GM18870 (cell line): Measurements from ENCODE around the gene KHK.
"Not testable (repeated sequence)": the region's sequence is repeated elsewhere in the genome, so short reads cannot be mapped to it uniquely, and the experiment has no call there.

Experiments used
- ATAC-seq: cut with Tn5 transposase; IDR thresholded peaks from one replicate; pipeline ENCODE4 v1.9.1; 2021; ENCODE audit warnings: moderate library complexity; ENCODE audit not compliant: unreplicated experiment

KHK gene

DNA sequence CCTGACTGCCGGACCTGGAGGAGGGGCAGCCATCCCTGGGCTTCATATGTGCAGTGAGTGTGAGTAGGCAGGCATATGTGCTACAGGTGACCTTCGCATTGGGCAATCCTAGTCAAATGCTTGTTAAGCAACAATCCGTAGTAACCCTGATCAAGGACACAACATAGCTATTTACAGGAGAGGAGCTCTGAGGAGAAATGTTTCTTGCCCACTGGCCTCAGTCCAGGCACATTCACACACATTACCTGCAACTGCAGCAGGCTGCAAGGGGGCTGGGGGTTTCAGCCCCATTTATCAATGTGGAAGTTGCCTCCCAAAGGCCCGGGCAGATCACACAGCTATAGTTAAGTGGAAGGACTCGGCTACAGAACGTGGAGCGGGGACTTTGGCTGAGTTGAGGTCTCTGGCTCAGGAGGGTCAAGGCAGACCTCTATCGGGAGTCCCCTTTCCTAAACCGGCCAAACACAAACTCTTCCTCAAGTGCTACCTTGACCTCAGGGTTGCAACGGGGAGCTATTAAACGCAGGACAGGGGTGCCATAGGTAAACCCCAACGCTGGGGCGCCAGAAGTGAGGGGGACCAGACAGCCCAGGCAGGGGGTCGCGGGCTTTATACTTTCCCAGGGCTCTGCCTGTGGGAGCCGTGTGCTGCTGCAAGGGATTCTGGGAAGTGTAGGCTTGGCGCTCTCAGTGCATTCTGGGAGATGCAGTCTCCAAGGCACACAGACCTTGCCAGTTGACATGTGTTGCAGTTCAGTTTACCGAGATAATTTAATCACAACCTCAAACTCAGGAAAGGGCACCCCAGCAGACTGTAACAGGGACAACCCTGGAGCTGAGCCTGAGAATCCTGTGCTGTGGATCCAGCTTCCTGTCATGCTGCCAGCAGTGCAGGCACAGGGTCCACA is 9.4 kb downstream of the KHK start:
- no peak for ATAC-seq

DNA sequence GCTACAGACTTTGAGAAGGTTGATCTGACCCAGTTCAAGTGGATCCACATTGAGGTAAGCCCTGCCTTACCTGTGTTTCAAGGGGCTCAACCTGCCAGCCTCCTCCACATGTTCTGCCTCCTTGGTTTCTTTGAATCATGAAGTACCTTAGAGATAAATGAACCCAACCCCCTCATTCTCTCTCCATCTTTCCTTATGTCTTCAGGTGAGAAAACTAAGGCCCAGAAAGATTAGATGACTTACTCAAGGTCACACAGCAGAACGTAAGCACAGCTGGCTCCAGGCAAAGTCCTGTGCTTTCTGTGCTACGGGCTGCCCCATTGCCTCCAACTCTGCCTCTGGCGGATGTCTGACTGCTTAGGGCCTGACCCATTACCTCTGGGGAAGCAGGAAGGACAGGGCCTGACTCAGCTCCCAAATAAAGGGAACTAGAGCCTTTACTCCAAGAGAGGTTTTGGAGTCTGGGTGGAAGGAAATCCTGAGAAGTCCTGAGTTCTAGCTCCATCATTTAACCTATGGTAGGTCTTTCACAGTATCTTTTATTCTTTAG is 10.3 kb downstream of the KHK start:
- ATAC-seq: no peak

DNA sequence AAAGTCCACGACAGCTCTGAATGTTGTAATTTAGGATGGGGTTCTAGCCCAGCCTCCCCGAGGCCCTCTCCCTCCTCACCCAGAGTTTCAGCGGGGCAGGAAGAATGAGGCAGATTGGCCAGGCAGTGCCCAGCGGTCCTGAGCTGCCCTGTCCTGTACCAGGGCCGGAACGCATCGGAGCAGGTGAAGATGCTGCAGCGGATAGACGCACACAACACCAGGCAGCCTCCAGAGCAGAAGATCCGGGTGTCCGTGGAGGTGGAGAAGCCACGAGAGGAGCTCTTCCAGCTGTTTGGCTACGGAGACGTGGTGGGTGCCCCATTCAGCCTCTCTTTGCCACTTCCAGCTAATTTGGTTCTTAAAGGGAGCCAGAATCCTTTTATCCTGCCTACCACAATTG is 10.8 kb downstream of the KHK start:
- ATAC-seq: no peak

DNA sequence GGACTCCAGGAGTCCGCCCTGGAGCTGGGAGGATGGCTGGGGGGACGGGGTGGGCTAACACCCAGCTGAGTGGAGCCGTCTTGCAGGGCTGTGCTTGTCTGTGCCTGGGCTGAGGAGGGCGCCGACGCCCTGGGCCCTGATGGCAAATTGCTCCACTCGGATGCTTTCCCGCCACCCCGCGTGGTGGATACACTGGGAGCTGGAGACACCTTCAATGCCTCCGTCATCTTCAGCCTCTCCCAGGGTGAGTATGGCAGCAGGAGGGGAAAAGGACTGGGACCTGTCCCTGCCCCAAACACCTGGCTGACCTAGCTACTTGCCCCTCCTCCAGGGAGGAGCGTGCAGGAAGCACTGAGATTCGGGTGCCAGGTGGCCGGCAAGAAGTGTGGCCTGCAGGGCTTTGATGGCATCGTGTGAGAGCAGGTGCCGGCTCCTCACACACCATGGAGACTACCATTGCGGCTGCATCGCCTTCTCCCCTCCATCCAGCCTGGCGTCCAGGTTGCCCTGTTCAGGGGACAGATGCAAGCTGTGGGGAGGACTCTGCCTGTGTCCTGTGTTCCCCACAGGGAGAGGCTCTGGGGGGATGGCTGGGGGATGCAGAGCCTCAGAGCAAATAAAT is 12.9 kb downstream of the KHK start:
- no peak for ATAC-seq

DNA sequence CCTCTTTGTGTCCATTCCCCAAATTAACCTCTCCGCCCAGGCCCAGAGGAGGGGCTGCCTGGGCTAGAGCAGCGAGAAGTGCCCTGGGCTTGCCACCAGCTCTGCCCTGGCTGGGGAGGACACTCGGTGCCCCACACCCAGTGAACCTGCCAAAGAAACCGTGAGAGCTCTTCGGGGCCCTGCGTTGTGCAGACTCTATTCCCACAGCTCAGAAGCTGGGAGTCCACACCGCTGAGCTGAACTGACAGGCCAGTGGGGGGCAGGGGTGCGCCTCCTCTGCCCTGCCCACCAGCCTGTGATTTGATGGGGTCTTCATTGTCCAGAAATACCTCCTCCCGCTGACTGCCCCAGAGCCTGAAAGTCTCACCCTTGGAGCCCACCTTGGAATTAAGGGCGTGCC is 13.5 kb downstream of the KHK start:
- no peak for ATAC-seq

DNA sequence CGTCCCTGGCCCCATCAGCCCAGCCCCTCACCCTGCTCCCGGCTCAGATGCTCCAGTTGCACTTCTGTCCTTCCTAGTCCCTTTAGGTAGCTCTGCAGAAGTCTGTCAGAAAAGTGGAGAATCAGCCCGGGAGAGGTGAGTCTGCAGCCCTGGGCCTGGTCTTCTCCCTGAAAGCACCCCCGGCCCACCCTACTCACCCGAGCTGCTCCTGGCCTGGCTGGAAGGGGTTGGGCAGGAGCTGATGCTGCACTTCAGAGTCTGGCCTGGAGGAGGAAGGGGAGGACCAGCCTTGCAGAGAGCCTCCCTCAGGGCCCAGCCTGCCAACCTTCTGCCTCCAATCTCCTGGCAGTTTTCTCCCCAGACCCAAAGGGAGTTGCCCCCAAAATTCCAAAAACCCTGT is 15.8 kb downstream of the KHK start:
- no peak for ATAC-seq

DNA sequence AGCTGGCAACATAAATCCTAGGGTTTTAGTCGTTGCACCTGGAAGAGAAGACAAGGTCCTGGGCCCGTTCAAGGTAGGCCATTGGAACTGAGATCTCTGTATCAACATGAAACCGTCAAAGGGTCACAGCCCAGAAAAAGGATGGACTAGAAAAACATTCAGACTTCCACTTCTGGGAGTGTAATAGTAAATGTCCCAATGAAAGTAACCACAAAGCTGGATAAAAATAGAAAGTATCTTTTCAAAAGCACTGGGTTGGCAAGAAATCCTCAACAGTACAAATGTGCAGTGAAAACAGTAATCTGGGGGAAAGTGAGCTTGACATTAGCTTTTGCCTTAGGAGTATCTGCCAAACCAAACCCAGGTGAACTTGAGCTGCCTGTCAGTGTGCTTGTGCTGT is 19.4 kb downstream of the KHK start:
- no peak for ATAC-seq

DNA sequence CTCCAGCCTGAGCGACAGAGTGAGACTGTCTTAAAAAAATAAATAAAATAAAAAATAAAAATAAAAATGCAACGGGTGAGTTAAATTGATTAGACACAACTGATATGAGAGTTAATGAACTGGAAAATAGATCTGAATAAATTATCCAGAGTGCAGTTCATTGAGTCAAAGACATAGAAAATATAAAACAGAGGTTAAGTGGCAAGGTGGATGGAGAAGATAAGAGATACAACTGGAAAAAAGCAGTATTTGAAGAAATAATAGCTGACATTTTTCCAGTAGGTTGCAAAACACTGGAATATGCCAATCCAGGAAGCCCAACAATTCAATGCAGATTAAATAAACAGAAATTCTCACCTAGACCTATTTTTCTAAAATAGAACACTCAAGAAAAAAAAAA is 21.6 kb downstream of the KHK start:
- no peak for ATAC-seq

DNA sequence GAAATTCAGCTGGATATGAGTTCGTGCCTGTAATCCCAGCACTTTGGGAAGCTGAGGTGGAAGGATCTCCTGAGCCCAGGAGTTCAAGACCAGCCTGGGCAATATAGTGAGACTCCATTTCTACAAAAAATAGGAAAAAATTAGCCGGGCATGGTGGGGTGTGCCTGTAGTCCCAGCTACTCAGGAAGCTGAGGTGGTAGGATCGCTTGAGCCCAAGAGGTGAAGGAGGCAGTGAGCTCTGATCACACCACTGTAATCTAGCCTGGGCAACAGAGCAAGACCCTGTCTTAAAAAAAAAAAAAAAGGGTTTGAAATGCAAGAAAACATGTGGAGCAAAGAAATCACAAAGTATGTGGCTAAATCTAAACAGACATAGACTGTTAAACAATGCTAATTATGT is 22.5 kb downstream of the KHK start:
- no peak for ATAC-seq

DNA sequence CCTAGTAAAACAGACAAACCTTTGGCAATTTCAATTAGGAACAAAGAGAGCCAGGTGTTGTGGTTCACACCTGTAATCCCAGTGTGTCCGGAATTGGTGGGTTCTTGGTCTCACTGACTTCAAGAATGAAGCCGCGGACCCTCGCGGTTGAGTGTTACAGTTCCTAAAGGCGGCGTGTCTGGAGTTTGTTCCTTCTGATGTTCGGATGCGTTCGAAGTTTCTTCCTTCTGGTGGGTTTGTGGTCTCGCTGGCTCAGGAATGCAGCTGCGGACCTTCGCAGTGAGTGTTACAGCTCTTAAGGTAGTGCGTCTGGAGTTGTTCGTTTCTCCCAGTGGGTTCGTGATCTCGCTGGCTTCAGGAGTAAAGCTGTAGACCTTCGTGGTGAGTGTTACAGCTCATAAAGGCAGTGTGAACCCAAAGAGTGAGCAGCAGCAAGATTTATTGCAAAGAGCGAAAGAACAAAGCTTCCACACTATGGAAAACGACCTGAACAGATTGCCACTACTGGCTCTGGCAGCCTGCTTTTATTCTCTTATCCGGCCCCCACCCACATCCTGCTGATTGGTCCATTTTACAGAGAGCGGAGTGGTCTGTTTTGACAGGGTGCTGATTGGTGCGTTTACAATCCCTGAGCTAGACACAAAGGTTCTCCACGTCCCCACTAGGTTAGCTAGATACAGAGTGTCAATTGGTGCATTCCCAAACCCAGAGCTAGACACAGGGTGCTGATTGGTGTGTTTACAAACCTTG is 24.2 kb downstream of the KHK start:
- ATAC-seq: not testable (repeated sequence)

DNA sequence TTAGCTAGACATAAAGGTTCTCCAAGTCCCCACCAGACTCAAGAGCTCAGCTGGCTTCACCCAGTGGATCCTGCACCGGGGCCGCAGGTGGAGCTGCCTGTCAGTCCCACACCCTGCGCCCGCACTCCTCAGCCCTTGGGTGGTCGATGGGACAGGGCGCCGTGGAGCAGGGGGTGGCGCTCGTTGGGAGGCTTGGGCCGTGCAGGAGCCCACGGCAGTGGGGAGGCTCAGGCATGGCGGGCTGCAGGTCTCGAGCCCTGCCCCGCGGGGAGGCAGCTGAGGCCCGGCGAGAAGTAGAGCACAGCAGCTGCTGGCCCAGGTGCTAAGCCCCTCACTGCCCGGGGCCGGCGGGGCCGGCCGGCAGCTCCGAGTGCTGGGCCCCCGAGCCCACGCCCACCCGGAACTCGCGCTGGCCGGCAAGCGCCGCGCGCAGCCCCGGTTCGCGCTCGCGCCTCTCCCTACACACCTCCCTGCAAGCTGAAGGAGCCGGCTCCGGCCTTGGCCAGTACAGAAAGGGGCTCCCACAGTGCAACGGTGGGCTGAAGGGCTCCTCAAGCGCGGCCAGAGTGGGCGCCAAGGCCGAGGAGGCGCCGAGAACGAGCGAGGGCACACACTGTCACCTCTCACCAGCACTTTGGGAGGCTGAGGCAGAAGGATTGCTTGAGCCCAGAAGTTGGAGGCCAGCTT is 25.0 kb downstream of the KHK start:
- not testable (repeated sequence) for ATAC-seq

DNA sequence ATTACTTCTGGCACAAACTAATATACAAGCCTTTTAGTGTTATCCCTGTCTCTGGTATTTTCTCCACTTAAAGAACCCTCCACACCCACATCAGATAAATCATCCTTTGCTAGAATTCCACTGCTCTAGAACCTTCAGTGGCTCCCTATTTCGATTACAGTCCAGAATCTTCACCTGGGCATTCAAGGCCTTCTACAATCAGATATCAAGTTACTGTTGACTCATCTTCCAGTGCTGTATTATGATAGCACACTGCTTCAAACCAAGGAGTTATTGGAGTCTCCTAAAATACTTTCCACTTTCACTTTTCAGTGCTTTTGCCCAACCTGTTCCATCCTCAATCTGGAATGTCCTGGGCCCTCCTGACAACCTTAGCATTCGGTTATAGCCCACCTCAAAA is 28.9 kb downstream of the KHK start:
- no peak for ATAC-seq

DNA sequence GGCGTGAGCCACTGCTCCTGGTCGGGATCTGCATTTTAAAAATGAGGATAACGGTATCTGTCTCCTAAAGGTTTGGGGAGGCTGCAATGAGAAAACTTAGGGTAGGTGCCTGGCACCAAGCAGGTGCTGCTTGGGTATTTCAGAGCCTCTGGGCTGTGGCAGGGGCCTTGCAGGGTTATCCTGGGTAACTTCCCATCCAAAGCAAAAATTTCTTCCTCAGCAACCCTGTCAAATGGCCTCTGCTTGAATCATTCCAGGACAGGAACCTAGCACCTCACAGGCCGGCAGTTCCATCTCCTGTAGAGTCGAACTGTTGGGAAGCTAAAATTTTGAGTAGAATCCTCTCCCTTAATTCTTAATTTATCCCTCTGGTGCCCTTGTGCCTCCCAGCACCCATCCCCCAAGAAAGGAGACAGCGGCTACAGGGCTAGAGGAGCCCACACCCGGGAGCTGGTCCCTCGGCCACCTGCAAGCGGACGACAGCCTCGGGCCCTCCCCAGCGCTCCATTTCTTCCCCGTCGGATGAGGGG is 31.5 kb downstream of the KHK start:
- no peak for ATAC-seq

DNA sequence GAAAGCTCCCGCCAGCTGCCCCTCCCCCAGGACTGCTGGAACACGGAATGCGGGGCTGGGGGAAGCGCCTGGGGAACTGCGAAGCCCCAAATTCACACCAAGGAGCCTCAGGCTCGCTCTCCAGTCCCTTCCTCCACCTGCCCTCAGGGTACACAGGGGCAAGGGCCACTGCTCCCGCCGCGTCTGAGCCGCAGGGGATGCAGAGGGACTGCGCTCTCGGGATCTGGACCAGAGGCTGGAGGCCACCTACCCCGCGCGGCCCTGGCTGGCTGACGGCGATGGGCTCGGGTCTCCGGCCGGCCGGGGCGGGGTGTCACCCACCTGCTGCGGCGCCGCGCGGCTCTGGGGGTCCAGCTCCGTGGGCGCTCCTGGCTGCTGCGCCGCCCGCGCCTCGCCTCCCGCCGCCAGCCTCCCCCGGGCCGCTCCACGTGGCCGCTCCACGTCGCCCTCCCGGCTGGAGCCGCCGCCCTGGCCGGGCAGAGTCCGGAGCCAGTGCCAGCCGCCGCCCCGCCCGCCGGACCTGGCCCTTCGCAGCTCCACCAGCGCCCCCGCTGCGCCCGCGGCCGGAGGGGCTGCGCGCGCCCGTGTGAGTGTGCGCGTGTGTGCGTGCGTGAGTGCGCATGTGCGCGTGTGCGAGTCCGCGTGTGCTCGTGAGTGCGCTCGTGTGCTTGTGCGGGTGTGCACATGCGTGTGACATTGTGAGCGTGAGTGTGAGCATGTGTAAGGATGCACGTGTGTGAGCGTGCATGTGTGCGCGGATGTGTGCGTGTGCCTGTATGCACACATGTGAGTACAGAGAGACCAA is 32.2 kb downstream of the KHK start, which contains the start of gene CGREF1:
Gene CGREF1, minus strand, starts transcription at position 604 of the 805 bp plus-strand sequence. CDS start 14,762 bp downstream, outside the sequence.
- ATAC-seq: no peak

DNA sequence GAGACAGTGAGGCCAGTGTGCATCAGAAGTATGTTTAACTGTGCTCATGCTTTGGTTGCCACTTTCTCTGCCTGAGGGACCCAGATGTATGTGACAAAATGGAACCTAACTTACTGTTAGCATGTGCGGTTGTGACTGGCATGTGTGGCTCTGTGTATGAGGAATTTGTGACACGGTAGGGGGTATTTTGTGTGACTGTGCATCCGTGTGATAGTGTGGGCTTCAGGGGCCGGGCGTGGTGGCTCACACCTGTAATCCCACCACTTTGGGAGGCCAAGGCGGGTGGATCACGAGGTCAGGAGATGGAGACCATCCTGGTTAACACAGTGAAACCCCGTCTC is 32.7 kb downstream of the KHK start:
- ATAC-seq: not testable (repeated sequence)

DNA sequence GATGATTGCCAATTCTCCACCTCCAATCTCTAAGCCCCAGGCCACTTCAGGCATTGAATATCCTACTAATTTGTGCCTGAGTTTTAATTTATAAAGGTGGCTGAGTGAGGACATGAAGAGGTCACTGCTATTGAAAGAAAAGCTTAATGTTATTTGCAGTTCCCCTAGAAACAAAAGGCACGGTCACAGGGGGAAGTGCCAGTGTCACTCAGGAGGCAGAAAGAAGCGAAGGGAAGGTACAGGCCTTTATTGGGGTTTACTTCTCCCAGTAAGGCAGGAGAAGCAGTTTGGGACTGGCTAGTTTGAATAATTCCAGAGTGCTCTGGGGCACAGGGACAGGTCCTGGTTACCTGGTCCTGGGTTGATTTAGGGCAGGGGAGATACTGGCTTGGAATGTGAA is 35.3 kb downstream of the KHK start:
- ATAC-seq: no peak

DNA sequence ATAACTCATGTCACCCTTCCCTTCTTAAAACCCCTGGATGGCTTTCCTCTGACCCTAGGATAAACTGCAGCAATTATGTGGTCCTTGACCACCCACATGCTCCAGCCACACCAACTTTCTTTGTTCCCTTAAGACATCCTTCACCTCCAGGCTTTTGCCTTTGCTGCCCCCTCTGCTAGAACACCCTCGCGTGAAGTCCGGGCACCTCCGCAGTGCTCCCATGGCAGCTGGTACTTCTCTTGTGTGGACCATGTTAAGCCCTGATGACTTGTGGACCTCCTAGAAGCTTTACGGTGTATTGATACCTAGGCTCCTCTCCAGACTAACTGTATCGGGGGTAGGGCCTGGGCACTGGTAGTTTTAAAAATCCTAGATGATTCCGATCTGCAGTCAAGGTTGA is 36.2 kb downstream of the KHK start:
- no peak for ATAC-seq

DNA sequence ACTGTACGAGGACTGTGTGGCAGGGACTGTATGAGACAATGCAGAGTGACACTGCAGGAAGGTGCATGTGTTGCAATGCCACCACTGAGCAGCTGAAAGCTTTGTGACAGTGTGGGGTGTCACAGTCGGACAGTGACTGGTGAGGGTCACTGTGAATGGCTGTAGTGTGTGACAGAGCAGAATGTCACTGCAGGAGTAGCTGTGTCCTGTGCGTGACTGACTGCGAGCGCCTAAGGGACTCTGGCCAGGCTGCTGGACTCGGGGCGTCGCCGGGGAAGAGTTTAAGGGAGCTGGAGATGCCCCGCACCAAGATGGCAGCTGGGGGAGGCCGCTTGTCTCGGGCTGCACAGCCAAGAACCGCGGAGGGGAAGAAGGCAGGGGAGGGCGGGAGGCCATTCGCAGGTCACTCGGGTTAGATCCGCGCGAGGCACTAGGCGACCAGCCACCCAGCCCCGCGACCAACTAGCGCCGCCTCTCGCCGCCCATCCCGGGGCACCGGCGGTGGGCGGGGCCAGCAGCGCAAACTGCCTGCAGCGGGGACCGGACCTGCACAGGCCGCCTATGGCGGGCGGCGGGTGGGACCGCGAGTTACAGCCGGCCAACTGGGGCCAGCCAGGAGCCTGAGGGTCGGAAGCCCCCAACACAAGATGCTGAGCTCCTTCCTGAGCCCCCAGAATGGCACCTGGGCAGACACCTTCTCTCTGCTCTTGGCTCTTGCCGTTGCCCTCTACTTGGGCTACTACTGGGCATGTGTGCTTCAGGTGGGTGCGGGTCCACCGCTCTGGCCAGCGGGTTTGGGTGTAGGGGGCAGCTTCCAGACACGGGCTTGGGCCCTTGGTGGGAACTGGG is 37.0 kb downstream of the KHK start, which contains the start of gene ABHD1:
Gene ABHD1, plus strand, starts transcription at position 514 of the 849 bp plus-strand sequence. Its CDS starts 134 bp downstream, at position 648.
- ATAC-seq: no peak

DNA sequence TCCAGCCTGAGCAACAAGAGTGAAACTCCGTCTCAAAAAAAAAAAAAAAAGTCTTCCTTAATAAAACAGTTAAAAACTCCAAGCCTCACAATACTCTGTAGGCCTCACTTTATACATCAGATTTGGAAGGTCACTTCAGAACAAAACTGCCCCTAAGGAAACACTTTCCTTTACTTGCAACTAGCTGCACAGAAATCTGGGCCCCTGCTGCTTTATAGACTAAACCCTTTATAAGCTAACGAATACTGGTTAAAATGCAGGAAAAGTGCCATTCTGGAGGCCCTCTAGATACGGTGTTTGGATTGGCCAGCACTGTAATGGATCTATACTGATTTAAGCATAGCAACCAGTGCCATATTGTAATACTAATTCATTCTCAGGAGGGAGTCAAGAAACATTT is 38.5 kb downstream of the KHK start:
- no peak for ATAC-seq
